Esophagus (tissue), 2 donors: Measurements from ENCODE around the gene COBLL1. TPM values are rescaled to one million over a fixed set of nuclear protein-coding genes. Genes with fewer than 3 reads are reported as not detected.

Experiments used
- H3K27ac ChIP-seq, 2 donors: one replicate each; pipeline ENCODE4 v1.5.1; 2013; ENCODE audit warnings: low read depth in 2 of 2, mild to moderate bottlenecking in 2 of 2, inconsistent platforms in 1 of 2, low read length in 1 of 2, moderate library complexity in 1 of 2
- H3K27me3 ChIP-seq, 2 donors: one replicate each; pipeline ENCODE4 v1.6.1; 2013; ENCODE audit warnings: low read length in 2 of 2, control low read depth in 1 of 2, mild to moderate bottlenecking in 1 of 2; ENCODE audit not compliant: insufficient read depth in 2 of 2, control insufficient read depth in 1 of 2
- H3K36me3 ChIP-seq, 2 donors: one replicate each; pipeline ENCODE4 v1.6.1; 2013; ENCODE audit warnings: low read length in 1 of 2; ENCODE audit not compliant: control insufficient read depth in 2 of 2, insufficient read depth in 2 of 2
- H3K4me1 ChIP-seq, 2 donors: one replicate each; pipeline ENCODE4 v1.6.1; 2013; ENCODE audit warnings: low read length in 1 of 2; ENCODE audit not compliant: control insufficient read depth in 2 of 2, insufficient read depth in 2 of 2
- H3K4me3 ChIP-seq, 2 donors: one replicate each; pipeline ENCODE4 v1.5.1; 2013; ENCODE audit warnings: low read length in 2 of 2, mild to moderate bottlenecking in 2 of 2, low read depth in 1 of 2, moderate library complexity in 1 of 2
- H3K9me3 ChIP-seq, 2 donors: one replicate each; pipeline ENCODE4 v1.6.1; 2013; ENCODE audit warnings: mild to moderate bottlenecking in 2 of 2, low read depth in 1 of 2, low read length in 1 of 2, moderate library complexity in 1 of 2; ENCODE audit not compliant: control insufficient read depth in 2 of 2, insufficient read depth in 1 of 2
- WGBS, 2 donors: extraction: QIAGEN DNeasy Blood & Tissue Kit; methylation state at CpG; one replicate each; pipeline ENCODE4 v1.1.7; 2013; 5-methylcytosine and 5-hydroxymethylcytosine counted together
- polyA plus RNA-seq, 2 donors: library from polyadenylated mRNA; stranded (reverse); fragments of 200-250 nt; gene quantifications; one replicate each; pipeline ENCODE4 v1.2.3, GENCODE V29; 2013
- donor health status: healthy with polysubstance abuse.
- donor health status: Bipolar disorder and iron deficiency.

Gene COBLL1
- polyA plus RNA-seq, 2 donors: 18.0 to 27.9 TPM

DNA sequence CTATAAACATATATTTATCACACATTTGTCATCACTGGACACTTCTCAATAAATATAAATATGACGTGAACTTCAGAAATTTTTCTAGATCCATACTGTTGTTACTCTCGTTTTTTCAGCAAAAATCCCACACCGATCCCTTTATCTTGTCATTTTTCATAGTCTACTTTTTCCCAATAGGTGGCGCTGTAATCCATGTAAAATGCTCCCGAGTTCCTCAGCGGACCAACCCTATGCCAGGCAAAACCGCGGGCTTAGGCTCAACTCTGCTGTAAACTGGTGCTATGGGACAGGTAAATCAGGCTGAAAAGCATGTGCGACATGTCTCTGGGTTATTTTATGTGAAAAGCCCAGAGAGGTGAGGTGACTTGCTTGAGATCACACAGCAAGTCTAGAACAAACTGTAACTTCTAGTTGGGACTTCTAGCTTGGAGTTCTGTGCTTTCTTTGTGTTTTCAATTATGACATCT lies 104.0 kb downstream of the COBLL1 start:
- H3K4me1 ChIP-seq: peaks cover 0 to 2% of the 10 kb centered on the region in 2 donors

DNA sequence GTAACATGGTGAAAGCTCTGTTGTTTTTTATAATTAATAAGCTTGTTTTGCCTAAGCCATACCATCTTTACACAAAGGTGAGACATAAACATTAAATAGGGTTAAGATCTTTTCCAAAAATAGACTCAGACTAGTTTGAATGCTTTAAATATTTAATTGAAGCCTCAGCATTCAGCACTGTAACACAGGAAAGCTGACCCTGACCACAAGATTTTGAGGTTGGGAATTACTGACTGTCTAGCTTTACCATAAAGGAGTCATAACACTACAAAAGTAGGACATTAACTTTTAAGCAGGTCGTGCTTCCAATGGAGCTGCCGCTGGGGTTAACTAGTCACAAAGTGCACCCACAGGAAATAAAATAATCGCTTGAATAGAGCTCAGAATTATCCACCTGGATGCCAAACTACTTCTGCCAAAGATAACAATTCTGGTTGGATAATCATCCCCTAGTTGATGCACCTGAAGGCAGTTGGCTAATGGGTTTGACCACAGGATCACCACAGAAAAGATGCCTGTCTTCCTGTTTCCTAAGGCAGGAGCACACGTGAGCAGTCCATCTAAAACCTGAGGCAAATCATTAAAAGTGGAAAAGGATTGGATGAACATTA lies 106.2 kb downstream of the COBLL1 start:
- H3K27me3 ChIP-seq: no peaks in the 10 kb centered on the region
- peaks cover 4% of the 10 kb centered on the region in 2 donors for H3K36me3 ChIP-seq
- H3K9me3 ChIP-seq: no peaks in the 10 kb centered on the region
- H3K4me3 ChIP-seq: no peak overlapping the region
- peaks cover 0 to 2% of the 10 kb centered on the region in 2 donors for H3K4me1 ChIP-seq
- no peak overlapping the region for H3K27ac ChIP-seq
- WGBS, 2 donors: 49 to 57% methylated on average over 4 of the region's 4 CpGs

More for the DNA sequence above, 104.0 kb downstream of the COBLL1 start:
- Histone ChIP-seq H3K9me3 (no peaks in the 10 kb centered on the region), H3K27me3 (no peaks in the 10 kb centered on the region), H3K4me3 (no peak overlapping the region), H3K27ac (no peak overlapping the region), H3K36me3 (peaks cover 0 to 2% of the 10 kb centered on the region in 2 donors)
- 1 to 3% methylated on average over 9 of the region's 9 CpGs for WGBS, 2 donors

DNA sequence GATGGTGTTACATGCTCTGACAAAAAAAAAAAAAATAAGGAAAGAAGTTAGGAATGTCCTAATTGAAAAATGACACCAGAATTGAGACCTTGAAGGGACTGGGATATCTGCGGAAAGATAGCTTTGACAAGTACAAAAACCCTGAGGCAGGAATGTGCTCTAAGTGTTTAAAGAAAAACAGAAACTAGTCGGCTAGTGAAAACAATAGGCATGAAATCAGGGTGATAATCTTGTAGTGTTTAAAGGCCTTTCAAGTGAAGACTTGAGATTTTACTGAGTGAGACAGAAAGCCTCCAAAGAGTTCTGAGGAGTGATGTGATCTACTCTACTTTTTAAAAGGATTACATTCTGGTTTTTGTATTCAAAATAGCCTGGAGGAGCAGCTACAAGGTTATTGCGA lies 107.4 kb downstream of the COBLL1 start:
- H3K9me3 ChIP-seq: no peaks in the 10 kb centered on the region
- H3K27ac ChIP-seq: no peak overlapping the region
- WGBS, 2 donors: 45 to 54% methylated on average over 3 of the region's 3 CpGs
- H3K4me1 ChIP-seq: peaks cover 0 to 2% of the 10 kb centered on the region in 2 donors
- H3K4me3 ChIP-seq: no peak overlapping the region
- H3K36me3 ChIP-seq: peaks cover 4% of the 10 kb centered on the region in 2 donors
- H3K27me3 ChIP-seq: no peaks in the 10 kb centered on the region

DNA sequence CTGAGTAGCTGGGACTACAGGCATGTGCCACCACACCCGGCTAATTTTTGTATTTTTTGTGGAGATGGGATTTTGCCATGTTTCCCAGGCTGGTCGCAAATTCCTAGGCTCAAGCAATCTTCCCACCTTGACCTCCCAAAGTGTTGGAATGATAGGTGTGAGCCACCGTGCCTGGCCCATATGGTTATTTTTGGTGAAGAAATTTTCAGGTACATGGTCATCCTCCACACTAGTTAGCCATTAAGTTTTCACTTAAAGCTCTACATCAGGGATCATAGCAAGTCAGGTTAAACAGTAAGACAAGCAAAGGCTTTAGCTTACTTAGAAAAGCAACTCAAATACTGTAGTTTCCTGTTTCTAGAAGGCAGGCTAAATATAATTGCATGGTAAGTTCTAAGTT lies 116.1 kb downstream of the COBLL1 start:
- Histone ChIP-seq H3K4me1 (no peaks in the 10 kb centered on the region), H3K9me3 (no peaks in the 10 kb centered on the region), H3K27me3 (no peaks in the 10 kb centered on the region), H3K27ac (no peak overlapping the region), H3K4me3 (no peak overlapping the region), H3K36me3 (no peaks in the 10 kb centered on the region)
- 82 to 89% methylated on average over 3 of the region's 3 CpGs for WGBS, 2 donors

DNA sequence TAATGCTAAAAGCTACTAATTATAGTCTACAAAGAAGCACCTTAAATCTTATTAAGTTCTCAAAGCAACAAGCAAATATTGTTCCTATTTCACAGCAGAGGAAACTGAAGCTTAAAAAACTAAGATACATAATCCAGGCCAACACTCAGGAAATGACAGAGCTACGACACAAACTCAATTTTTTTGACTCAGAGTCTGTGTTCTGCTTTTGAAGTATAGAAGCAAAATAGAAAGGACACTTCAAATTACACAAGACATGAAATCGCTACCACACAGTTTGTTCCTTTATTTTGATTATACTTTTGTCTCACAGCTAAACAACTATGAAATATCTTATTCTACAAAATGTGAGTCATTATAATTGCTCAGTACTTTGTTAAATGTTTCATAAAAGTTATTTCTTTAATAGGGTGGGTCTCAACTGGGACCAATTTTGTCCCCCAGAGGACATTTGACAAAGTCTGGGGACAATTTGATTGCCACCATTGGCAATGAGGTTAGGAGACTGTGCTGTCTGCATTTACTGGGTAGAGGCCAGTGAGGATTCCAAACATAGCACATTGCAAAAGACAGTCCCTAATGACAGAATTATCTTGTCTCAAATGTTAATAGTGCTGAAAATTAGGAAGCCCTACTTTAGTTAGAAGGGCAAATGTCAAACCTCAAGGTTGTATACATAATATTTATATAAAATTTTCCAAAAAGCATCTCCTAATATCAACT lies 118.8 kb downstream of the COBLL1 start:
- no peak overlapping the region for H3K4me3 ChIP-seq
- no peaks in the 10 kb centered on the region for H3K4me1 ChIP-seq
- no peak overlapping the region for H3K27ac ChIP-seq
- no peaks in the 10 kb centered on the region for H3K9me3 ChIP-seq
- H3K36me3 ChIP-seq: no peaks in the 10 kb centered on the region
- no peaks in the 10 kb centered on the region for H3K27me3 ChIP-seq
- 53 to 70% methylated on average over 2 of the region's 2 CpGs for WGBS, 2 donors

DNA sequence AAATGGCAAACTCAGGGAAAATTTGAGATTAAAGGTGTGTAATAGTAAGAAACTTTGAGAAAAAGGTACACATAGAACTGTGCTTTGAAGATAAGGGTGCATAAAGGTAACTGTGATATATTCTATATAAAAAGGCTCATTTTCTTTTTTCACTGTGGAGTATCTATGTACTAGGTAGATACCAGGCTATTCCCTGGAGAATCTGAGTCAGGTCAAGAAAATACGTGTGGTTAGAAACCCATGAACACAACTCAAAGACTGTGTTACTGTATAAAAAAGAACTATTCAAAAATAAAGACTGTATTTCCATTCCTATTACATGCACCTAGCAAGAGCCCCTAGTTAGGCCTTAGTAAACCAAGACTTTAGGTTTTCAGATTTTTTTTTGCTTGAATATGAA lies 120.2 kb downstream of the COBLL1 start:
- no peaks in the 10 kb centered on the region for H3K9me3 ChIP-seq
- no peaks in the 10 kb centered on the region for H3K36me3 ChIP-seq
- H3K27ac ChIP-seq: no peak overlapping the region
- WGBS, 2 donors: 83 to 96% methylated on average over 1 of the region's 1 CpG
- no peaks in the 10 kb centered on the region for H3K27me3 ChIP-seq
- no peaks in the 10 kb centered on the region for H3K4me1 ChIP-seq
- H3K4me3 ChIP-seq: no peak overlapping the region

DNA sequence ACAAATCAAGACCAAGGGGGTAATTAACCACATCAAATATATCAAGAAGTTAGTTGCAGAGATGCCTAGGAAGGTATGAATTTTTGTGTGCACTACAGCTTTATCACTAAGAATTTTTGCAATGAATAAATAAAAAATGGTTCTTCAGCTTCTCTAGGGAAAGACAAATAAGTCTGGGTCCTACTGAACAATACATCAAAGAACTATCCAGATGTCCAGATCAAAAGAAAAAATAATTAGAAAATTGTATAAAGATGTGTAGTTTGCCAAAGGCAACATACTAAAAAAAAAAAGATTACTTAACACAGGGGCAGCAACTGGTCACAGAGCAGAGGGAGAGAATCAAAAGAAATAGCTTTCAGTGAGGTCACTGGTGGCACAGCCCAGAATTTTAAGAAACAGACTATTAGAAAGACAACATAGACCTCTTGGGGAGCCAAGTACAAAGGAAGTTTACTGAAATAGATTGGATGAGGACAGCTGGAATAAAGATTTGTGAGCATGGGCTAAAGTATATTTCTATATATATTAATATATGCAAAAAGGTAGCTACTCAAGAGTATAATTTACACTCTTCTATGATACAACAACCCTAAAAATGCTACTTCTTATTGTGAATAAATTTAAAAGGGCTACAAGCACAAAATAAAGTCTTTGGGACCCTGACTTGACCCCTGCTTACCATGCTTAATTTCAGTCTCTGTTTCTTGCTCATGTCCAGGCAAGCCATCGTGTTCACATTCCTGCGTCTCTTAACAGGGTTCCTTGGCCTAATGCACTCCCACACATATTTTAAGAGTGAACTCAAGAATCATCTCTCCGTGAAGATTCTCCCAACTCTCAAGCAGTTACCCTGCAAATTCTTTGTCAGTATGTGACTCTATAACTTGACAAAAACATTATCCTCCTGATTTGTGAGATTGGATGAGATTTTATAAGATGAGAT lies 121.4 kb downstream of the COBLL1 start:
- no peaks in the 10 kb centered on the region for H3K4me1 ChIP-seq
- no peak overlapping the region for H3K27ac ChIP-seq
- no peaks in the 10 kb centered on the region for H3K36me3 ChIP-seq
- H3K27me3 ChIP-seq: no peaks in the 10 kb centered on the region
- H3K4me3 ChIP-seq: no peak overlapping the region
- H3K9me3 ChIP-seq: no peaks in the 10 kb centered on the region
- 35 to 47% methylated on average over 3 of the region's 3 CpGs for WGBS, 2 donors

DNA sequence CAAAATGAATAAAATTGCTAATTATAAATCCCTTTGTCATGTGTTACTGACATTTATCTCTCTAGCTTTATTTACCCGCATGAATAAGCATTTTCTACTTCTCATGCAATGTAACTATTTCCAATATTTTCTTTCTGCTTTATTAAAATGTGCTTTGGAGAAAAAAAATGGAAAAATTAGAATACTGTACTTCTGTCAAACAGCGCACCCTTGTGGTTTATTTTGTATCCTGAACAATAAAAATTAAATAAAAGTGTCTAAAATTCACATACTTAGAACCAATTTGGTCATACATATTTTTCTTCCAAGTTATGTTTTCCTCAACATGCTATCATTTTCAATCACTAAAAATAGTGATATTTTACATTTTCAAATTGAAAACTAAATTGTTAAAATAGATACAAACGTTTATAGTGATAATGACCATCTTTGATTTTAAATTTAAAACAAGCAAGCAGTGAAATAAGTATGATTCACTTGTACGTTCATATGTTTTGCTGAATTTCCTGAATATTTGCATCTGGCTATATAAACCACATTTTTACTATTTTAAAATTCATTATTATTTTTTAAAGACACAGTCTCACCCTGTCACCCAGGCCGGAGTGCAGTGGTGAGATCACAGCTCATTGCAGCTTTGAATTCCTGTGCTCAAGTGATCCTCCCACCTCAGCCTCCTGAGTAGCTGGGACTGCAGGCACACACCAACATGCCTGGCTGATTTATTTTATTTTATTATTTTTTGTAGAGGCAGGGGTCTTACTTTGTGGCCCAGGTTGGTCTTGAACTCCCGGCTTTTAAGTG lies 124.4 kb downstream of the COBLL1 start:
- Histone ChIP-seq H3K27me3 (no peaks in the 10 kb centered on the region), H3K4me1 (no peaks in the 10 kb centered on the region), H3K9me3 (no peaks in the 10 kb centered on the region), H3K27ac (no peak overlapping the region), H3K4me3 (no peak overlapping the region), H3K36me3 (peaks cover 0 to 2% of the 10 kb centered on the region in 2 donors)
- WGBS, 2 donors: 68 to 77% methylated on average over 6 of the region's 6 CpGs

DNA sequence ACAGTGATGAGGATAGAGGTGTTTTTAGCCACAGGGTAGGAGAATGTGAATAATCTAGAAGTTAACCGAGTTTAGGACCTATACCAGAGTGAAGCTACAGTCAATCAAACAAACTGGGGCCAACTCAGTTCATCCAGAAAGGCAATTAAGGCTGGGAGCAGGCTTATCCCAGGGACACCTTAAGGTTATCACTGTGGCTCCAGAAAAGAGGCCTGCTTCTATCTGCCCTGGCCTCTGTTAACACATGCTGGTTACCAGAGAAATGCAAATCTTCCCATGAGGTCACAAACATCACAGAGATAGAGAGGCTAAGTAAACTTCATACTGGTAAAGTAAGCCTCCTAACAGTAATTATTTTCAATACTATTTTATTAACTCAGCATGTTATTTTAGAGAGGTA lies 127.2 kb downstream of the COBLL1 start:
- 64 to 89% methylated on average over 1 of the region's 1 CpG for WGBS, 2 donors
- Histone ChIP-seq H3K27ac (no peak overlapping the region), H3K4me3 (no peak overlapping the region), H3K27me3 (no peaks in the 10 kb centered on the region), H3K9me3 (no peaks in the 10 kb centered on the region), H3K36me3 (peaks cover 0 to 2% of the 10 kb centered on the region in 2 donors), H3K4me1 (no peaks in the 10 kb centered on the region)
